GM21526 (cell line): ENCODE measurements around the gene PLCXD1.
A peak's percentile ranks its signal among the peaks of the same experiment; 100 is the strongest.
"Not testable (repeated sequence)": the region's sequence is repeated elsewhere in the genome, so short reads cannot be mapped to it uniquely, and the experiment has no call there.

ENCODE experiments used
- ATAC-seq: cut with Tn5 transposase; IDR thresholded peaks from one replicate; pipeline ENCODE4 v1.9.1; 2021; ENCODE audit warnings: moderate library complexity; ENCODE audit not compliant: unreplicated experiment, low FRiP score

The PLCXD1 gene

GRCh38 chrX:314781-315595 lies 33.8 kb downstream of the PLCXD1 start:
- ATAC-seq: no peak

GRCh38 chrX:316351-317325 lies 35.5 kb downstream of the PLCXD1 start:
- ATAC-seq: no peak

GRCh38 chrX:317424-318067 lies 36.4 kb downstream of the PLCXD1 start:
- ATAC-seq: no peak

GRCh38 chrX:318068-318738 lies 37.0 kb downstream of the PLCXD1 start:
- ATAC-seq: peak; percentile 63

GRCh38 chrX:318739-319578 lies 37.8 kb downstream of the PLCXD1 start, which contains the start of gene GTPBP6:
Gene GTPBP6 (minus strand): TSS chrX:318796. CDS start chrX:318787, 9 bp downstream.
- peak; percentile 76 for ATAC-seq

- no peak for ATAC-seq
Measured at GRCh38 chrX:319579-320125, 38.5 kb downstream of the PLCXD1 start.

GRCh38 chrX:320126-320783 lies 39.1 kb downstream of the PLCXD1 start:
- no peak for ATAC-seq

- ATAC-seq: no peak
Measured at GRCh38 chrX:323721-324628, 42.8 kb downstream of the PLCXD1 start.

- ATAC-seq: not testable (repeated sequence)
Measured at GRCh38 chrX:324664-325063, 43.5 kb downstream of the PLCXD1 start.

GRCh38 chrX:327660-328126 lies 46.5 kb downstream of the PLCXD1 start:
- ATAC-seq: no peak

GRCh38 chrX:329291-329910 lies 48.2 kb downstream of the PLCXD1 start:
- no peak for ATAC-seq

GRCh38 chrX:330141-330725 lies 49.1 kb downstream of the PLCXD1 start:
- ATAC-seq: not testable (repeated sequence)

- no peak for ATAC-seq
Measured at GRCh38 chrX:330726-331150, 49.6 kb downstream of the PLCXD1 start.

- ATAC-seq: no peak
Measured at GRCh38 chrX:331151-331824, 50.1 kb downstream of the PLCXD1 start.

GRCh38 chrX:331825-332495 lies 50.8 kb downstream of the PLCXD1 start:
- ATAC-seq: no peak
